Hepatocyte (in vitro differentiated cells): Measurements from ENCODE around the gene C17orf78.

Experiments
- CTCF ChIP-seq: fragments of 200-600 bp; sonication (generic); IDR thresholded peaks from 2 replicates; pipeline ENCODE4 v1.5.1; 2016; ENCODE audit warnings: antibody characterized with exemption, mild to moderate bottlenecking; ENCODE audit not compliant: poor library complexity
- EZH2phosphoT487 ChIP-seq: fragments of 200-600 bp; sonication (generic); IDR thresholded peaks from one replicate; pipeline ENCODE4 v1.6.1; 2018; ENCODE audit warnings: antibody characterized with exemption, mild to moderate bottlenecking, low read depth, moderate library complexity; ENCODE audit not compliant: unreplicated experiment, severe bottlenecking

GRCh38 chr17:37360632-37361031 lies 15.2 kb upstream of the C17orf78 start:
- no peak for TF ChIP-seq CTCF
- no peak for TF ChIP-seq EZH2phosphoT487
